ENCODE data around the gene DCST1.

- peak; percentile 3 for TF ChIP-seq CTCF (IDR thresholded peaks at IDR 0.05; ENCODE audit: low read depth, low read length, missing input control)
- no peak for TF ChIP-seq YY1 (IDR thresholded peaks at IDR 0.05)
Observed at GRCh38 chr1:154999571-155000410, 33.8 kb upstream of the DCST1 start.

Measured in liver (tissue), 2 donors.